Activated naive CD4-positive, alpha-beta T cell treated with anti-CD3 and anti-CD28 coated beads for 36 hours (primary cell): Measurements from ENCODE around the gene PRPF6. TPM values are rescaled to one million over a fixed set of nuclear protein-coding genes. Genes with fewer than 3 reads are reported as not detected.

ENCODE experiments used
- CTCF ChIA-PET: fragments of 350-600 bp; sonication (Branson Sonifier 250); formaldehyde crosslinking; loops from one replicate; lab custom pipeline; 2021; ENCODE audit warnings: antibody characterized with exemption; lab: Charles Lee
- DNase-seq: peaks from one replicate; pipeline ENCODE4 v3.0.0-alpha.2; 2020
- H3K27ac Mint-ChIP-seq: one replicate; pipeline ENCODE4 v1.8.0; 2021; ENCODE audit warnings: mild to moderate bottlenecking, mixed read lengths
- H3K27me3 Mint-ChIP-seq: one replicate; pipeline ENCODE4 v1.8.0; 2021; ENCODE audit warnings: low read depth, mixed read lengths
- H3K36me3 Mint-ChIP-seq: one replicate; pipeline ENCODE4 v1.8.0; 2021; ENCODE audit warnings: low read depth, mixed read lengths
- H3K4me1 Mint-ChIP-seq: one replicate; pipeline ENCODE4 v1.8.0; 2021; ENCODE audit warnings: low read depth, mixed read lengths
- H3K4me3 Mint-ChIP-seq: one replicate; pipeline ENCODE4 v1.8.0; 2021; ENCODE audit warnings: mild to moderate bottlenecking, moderate library complexity, mixed read lengths
- H3K9me3 Mint-ChIP-seq: one replicate; pipeline ENCODE4 v1.8.0; 2021; ENCODE audit warnings: mixed read lengths
- intact Hi-C: fragments of 100-400 bp; cut with micrococcal nuclease; formaldehyde crosslinking; loops from one replicate; pipeline ENCODE4 v1.15.1; 2023
- total RNA-seq, 2 experiments: library from RNA; stranded (reverse); gene quantifications; one replicate each; pipeline ENCODE4 v1.2.3, GENCODE V29; 2021

Gene PRPF6, protein sequence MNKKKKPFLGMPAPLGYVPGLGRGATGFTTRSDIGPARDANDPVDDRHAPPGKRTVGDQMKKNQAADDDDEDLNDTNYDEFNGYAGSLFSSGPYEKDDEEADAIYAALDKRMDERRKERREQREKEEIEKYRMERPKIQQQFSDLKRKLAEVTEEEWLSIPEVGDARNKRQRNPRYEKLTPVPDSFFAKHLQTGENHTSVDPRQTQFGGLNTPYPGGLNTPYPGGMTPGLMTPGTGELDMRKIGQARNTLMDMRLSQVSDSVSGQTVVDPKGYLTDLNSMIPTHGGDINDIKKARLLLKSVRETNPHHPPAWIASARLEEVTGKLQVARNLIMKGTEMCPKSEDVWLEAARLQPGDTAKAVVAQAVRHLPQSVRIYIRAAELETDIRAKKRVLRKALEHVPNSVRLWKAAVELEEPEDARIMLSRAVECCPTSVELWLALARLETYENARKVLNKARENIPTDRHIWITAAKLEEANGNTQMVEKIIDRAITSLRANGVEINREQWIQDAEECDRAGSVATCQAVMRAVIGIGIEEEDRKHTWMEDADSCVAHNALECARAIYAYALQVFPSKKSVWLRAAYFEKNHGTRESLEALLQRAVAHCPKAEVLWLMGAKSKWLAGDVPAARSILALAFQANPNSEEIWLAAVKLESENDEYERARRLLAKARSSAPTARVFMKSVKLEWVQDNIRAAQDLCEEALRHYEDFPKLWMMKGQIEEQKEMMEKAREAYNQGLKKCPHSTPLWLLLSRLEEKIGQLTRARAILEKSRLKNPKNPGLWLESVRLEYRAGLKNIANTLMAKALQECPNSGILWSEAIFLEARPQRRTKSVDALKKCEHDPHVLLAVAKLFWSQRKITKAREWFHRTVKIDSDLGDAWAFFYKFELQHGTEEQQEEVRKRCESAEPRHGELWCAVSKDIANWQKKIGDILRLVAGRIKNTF
- 10 to 100 TPM; 39.4 to 40.2 TPM for total RNA-seq

DNA sequence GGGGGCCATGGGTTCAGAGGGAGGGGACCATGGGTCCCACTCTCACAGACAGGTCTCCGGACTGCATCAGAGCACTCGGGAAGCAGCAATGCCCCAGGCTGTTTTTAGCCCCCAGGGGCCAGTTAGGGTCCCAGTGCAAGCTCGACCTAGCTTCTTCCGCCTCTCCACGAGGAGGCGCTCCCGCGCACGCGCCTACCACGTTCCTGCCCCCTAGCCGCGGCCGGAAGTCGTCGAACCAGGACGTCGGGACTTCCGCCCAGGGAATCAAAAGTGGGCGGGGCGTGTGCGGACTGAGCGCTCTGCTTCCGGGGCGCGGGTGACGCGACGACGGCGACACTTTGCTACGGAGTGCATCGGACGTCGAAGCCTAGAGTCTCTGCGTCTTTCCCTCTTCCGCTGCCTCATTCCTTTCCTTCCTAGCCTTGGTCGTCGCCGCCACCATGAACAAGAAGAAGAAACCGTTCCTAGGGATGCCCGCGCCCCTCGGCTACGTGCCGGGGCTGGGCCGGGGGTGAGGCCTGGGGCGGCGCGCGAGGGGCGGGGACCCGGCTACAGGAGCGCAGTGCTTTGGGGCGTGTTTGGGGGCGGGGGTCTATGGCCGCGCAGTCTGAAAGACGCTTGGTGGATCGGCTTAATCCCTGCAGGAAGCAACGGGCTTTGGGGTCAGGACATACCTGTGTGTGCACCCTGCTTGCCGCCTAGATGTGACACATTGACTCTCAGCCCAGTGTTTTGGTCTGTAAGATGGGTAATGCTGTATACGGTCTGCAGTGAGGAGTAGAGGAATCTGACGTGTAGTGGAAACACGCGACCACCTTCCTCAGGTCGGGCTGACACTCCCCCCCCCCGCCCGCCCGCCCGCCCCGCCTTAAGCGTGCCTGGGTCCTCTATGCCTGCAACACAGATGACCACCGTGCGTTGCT, at the start of gene PRPF6:
PRPF6 (plus strand) TSS at position 327 of the 923 bp plus-strand sequence; CDS start at position 441, 114 bp downstream.
- CTCF ChIA-PET, result interaction anchor here (0.8 to 2.4 kb wide), 16 partner anchors 13 to 443 kb away, joined by 3 to 33 read pairs (median 4); partner anchors contain the start of genes PTK6, RGS19, TCEA2 and UCKL1

DNA sequence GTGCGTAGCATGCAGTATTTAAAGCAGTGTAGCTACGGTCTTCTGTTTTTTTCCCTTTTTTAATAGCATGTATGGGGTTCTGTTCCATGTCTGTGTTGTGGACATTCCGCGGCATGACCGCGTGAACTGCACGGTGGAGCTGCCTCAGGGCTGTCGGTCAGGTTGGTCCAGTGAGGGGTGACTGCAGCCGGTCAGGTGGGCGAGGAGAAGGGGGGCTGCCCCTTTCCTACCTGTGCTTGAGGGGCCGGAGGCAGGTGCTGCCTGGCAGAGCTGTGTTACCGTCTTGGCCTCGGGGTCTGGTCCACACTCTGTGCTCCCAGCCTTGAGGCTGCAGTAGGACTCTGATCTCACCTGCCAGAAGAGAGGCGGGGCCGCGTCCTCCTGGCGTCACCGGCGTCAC, 49.2 kb upstream of the PRPF6 start:
- Mint-ChIP-seq H3K4me1 (no peaks in the 10 kb centered on the region), H3K27me3 (no peaks in the 10 kb centered on the region), H3K9me3 (no peaks in the 10 kb centered on the region), H3K36me3 (peaks cover 28% of the 10 kb centered on the region), H3K27ac (no peak overlapping the region), H3K4me3 (no peak overlapping the region)
- intact Hi-C loops, result no loop called here
- CTCF ChIA-PET, result interaction anchor here (1.3 kb wide), 1 partner anchor 107 kb away, joined by 4 read pairs; no protein-coding TSS in a partner anchor
- no peak for DNase-seq

More for the DNA sequence above, at the start of gene PRPF6:
- Mint-ChIP-seq H3K27ac (peak within 1 kb of the TSS; percentile 94), H3K4me1 (peaks cover 52% of the 10 kb centered on the region), H3K9me3 (no peaks in the 10 kb centered on the region), H3K36me3 (peaks cover 31% of the 10 kb centered on the region), H3K4me3 (peak within 1 kb of the TSS; percentile 84), H3K27me3 (no peaks in the 10 kb centered on the region)
- intact Hi-C loops, result loop anchor here (1.0 to 10.0 kb wide), 7 partner anchors 57 to 766 kb away; partner anchors contain the start of genes RGS19, TCEA2, TPD52L2 and YTHDF1
- peak; percentile 97 for DNase-seq

DNA sequence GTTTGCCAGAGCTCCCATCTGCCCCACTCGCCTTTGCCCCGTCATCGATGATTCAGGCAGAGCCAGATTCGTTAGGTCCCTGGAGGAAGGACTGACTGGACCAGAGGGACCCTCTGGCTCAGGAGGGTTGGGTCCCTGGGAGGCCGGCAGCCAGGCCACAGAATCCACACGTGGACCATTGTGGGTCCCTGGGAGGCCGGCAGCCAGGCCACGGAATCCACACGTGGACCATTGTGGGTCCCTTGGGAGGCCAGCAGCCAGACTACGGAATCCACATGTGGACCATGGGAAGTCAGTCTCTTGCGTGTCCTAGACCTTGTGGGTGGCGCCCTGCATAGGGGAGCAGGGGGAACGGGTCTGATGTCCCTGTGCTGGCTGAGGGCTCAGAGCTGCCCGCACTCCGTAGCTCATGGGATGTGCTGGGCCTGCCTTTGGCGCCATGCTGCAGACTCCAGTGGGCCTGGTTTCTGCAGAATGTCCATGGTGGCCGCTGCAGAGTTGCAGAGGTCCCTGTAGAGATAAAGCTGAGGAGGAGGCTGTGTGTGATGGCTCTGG, 48.2 kb upstream of the PRPF6 start:
- peaks cover 25% of the 10 kb centered on the region for H3K36me3 Mint-ChIP-seq
- CTCF ChIA-PET, result interaction anchor here (1.3 kb wide), 1 partner anchor 40 kb away, joined by 3 read pairs; no protein-coding TSS in a partner anchor

DNA sequence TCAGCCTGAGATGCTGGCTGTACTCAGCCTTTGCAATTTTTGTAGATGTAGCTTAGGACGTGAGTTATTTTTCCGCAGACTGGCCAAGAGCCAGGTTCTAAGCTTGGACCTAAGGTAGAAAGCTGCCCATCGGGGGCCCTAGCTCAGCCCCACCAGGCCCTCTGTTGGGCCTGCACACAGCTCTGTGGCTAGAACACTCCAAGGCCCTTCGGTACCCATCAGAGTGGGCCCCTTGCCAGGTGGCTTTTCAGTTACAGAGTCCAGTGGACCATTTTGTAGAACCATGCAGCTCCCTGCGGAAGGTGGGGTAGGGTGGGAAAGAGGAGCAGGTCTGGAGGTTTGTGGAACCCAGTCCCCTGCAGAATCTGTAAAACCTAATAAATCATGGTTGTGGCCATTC, 47.3 kb upstream of the PRPF6 start:
- Mint-ChIP-seq H3K4me1 (no peaks in the 10 kb centered on the region), H3K27me3 (no peaks in the 10 kb centered on the region), H3K4me3 (no peak overlapping the region), H3K9me3 (no peaks in the 10 kb centered on the region), H3K27ac (no peak overlapping the region), H3K36me3 (peaks cover 19% of the 10 kb centered on the region)
- intact Hi-C loops, result no loop called here
- no peak for DNase-seq
- CTCF ChIA-PET, result interaction anchor here (1.0 to 1.3 kb wide), 2 partner anchors 40 to 187 kb away, joined by 3 read pairs; no protein-coding TSS in a partner anchor

More for the DNA sequence above, 48.2 kb upstream of the PRPF6 start:
- H3K27ac Mint-ChIP-seq, result no peak overlapping the region
- no peak for DNase-seq
- no peaks in the 10 kb centered on the region for H3K27me3 Mint-ChIP-seq
- no peak overlapping the region for H3K4me3 Mint-ChIP-seq
- intact Hi-C loops, result no loop called here
- no peaks in the 10 kb centered on the region for H3K4me1 Mint-ChIP-seq
- H3K9me3 Mint-ChIP-seq, result no peaks in the 10 kb centered on the region

DNA sequence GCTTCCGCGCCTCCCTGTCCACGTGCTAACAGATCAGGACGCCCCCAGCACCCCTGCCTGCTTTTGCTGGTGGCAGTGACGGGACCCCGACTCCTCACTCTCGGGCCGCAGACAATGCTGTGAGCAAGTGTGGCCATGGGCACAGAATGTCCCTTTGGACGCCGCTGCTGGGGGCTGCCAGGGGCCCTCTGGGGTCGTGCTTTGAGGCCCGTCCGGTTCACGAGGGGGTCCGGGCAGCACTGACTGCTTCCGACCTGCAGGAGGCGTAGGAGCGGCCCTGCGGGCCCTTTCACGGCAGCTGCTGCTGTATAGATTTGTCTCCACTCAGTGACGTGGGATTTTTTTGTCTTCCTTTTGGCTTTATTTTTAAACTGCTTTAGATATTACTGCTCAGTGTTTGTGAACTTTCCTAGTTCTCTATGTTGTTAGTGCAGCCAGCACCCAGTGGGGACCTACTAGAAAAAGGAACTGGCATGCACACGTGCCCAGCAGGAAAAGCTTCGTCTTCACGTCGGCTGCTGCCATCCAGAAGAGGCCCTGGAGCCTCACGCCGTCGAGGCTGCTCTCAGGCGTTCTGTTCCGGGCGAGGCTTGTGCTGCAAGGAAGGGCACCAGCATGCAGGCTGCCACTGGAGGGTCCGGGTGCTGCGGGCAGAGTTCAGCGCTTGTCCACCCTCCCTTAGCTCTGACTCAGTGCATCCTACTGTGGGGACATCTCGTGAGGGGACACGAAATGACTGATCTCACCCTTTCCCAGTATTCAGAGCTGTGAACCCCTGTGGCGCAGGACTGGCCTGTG, 46.5 kb upstream of the PRPF6 start:
- peaks cover 13% of the 10 kb centered on the region for H3K36me3 Mint-ChIP-seq
- H3K27ac Mint-ChIP-seq, result no peak overlapping the region
- no peaks in the 10 kb centered on the region for H3K4me1 Mint-ChIP-seq
- no peaks in the 10 kb centered on the region for H3K9me3 Mint-ChIP-seq
- H3K4me3 Mint-ChIP-seq, result no peak overlapping the region
- CTCF ChIA-PET, result interaction anchor here (1.0 kb wide), 1 partner anchor 186 kb away, joined by 3 read pairs; no protein-coding TSS in a partner anchor
- intact Hi-C loops, result no loop called here
- H3K27me3 Mint-ChIP-seq, result no peaks in the 10 kb centered on the region
- DNase-seq, result no peak

DNA sequence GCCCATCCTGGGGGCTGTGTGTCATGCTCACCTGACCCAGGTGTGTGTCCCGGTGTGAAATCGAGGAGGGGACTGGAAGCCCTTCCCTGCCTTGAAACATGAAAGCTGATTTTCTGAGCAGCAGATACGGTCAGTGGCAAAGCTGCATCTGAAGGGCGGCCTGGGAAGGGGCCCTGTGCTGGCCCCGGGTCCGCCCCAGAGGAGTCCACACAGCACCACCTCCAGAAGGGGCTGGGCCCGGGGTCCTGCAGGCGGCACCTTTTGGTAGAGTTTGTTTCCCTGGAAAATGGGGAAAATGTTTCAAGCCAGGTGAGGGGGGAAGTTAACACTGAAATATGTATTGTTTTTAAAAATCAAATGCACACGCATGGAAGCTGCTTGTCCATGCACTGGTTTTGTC, 45.5 kb upstream of the PRPF6 start:
- CTCF ChIA-PET, result no interaction called here
- Mint-ChIP-seq H3K27ac (no peak overlapping the region), H3K4me1 (no peaks in the 10 kb centered on the region), H3K36me3 (peaks cover 12% of the 10 kb centered on the region), H3K27me3 (no peaks in the 10 kb centered on the region), H3K9me3 (no peaks in the 10 kb centered on the region), H3K4me3 (no peak overlapping the region)
- intact Hi-C loops, result no loop called here
- DNase-seq, result no peak

DNA sequence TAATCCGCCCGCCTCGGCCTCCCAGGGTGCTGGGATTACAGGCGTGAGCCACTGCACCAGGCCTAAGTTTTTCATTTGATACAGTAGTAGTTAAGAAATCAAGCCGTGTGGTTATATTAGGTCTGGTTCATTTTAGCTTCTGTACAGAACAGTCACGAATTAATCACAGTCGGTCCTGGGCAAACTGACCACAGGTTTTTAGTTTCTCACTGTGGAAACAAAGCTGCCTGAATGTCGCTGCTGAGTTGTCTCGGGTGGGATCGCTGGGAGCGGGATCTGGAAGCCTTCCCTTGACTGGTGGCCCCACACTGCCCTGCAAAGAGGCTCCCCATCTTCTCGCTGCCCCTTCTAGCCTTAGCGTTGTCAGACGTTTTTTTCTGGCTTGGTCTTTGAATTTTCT, 43.3 kb upstream of the PRPF6 start:
- CTCF ChIA-PET, result no interaction called here
- no peak for DNase-seq
- Mint-ChIP-seq H3K36me3 (peaks cover 12% of the 10 kb centered on the region), H3K27ac (no peak overlapping the region), H3K4me1 (peaks cover 10% of the 10 kb centered on the region), H3K4me3 (no peak overlapping the region), H3K27me3 (no peaks in the 10 kb centered on the region), H3K9me3 (no peaks in the 10 kb centered on the region)
- intact Hi-C loops, result no loop called here

DNA sequence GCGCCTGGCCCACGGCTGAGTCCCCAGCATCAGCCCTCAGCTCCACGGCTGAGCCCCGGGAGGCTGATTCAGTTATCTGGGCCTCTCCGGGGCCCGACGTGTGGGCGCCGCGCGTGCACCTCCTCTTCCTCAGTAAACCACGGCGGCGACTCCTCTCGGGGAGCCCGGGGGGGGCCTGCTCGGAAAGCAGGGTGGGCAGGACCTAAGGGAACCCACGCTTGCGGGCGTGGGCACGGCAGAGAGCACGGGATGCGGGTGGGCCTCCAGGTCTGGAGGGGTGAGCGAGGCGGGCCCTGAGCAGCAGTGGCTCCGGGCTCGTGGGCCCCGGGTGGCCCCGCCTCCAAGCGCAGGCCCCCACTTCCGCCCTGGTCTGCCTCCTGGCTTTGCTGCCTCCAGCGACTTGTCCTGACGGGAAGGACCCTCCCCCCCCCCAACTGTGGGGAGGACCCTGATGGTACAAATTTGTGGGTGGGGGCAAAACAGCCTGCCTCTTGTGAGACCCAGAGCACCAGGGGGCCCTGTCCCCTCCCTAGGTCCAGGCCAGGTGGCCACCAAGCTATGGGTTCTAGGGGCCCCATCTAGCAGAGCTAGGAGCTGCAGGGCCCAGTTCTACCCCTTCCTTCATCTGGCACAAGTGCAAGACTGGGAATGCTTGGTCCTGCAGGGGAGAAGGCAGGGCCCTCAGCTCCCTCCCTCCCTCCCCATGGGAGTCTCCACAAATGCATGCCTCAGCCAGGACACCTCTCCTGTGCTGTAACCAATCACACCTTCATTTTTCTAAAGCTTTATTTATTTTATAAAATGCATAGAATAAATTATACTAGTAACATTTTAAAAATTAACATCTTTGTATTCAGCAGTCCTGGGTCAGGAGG, 41.6 kb upstream of the PRPF6 start:
- no peaks in the 10 kb centered on the region for H3K9me3 Mint-ChIP-seq
- H3K4me1 Mint-ChIP-seq, result peaks cover 10% of the 10 kb centered on the region
- H3K27me3 Mint-ChIP-seq, result no peaks in the 10 kb centered on the region
- H3K36me3 Mint-ChIP-seq, result peaks cover 12% of the 10 kb centered on the region
- no peak overlapping the region for H3K4me3 Mint-ChIP-seq
- no peak for DNase-seq
- intact Hi-C loops, result no loop called here
- CTCF ChIA-PET, result interaction anchor here (0.8 kb wide), 1 partner anchor 41 kb away, joined by 3 read pairs; the partner anchor contains the start of gene PRPF6
- no peak overlapping the region for H3K27ac Mint-ChIP-seq

DNA sequence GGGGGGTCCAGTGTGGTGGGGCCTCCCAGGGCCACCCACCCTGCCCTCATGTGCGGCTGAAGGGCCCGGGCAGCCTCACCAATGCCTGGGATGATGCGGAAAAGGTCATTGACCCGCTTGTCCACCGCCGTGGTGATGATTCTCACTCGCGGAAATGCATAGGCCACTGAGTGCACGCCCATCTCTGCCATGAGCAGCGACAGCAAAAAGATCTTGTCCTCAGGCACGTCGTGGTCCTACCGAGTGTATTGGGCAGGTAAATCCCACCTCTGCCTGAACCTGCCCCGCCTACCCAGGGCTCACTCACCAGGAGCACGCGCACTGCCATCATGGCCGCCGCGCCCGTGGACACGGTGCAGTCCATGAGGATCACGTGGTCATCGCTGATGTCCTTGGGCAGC, 40.9 kb upstream of the PRPF6 start:
- no peaks in the 10 kb centered on the region for H3K9me3 Mint-ChIP-seq
- no peaks in the 10 kb centered on the region for H3K27me3 Mint-ChIP-seq
- CTCF ChIA-PET, result no interaction called here
- H3K4me3 Mint-ChIP-seq, result no peak overlapping the region
- no peak overlapping the region for H3K27ac Mint-ChIP-seq
- intact Hi-C loops, result no loop called here
- DNase-seq, result no peak
- peaks cover 12% of the 10 kb centered on the region for H3K36me3 Mint-ChIP-seq
- peaks cover 10% of the 10 kb centered on the region for H3K4me1 Mint-ChIP-seq
